Smooth muscle cell (in vitro differentiated cells): Measurements from ENCODE around the gene ABHD12. TPM values are rescaled to one million over a fixed set of nuclear protein-coding genes. Genes with fewer than 3 reads are reported as not detected.
"Not testable (repeated sequence)": the region's sequence is repeated elsewhere in the genome, so short reads cannot be mapped to it uniquely, and the experiment has no call there.

Experiments used
- DNase-seq: peaks from one replicate; lab custom pipeline; 2025; ENCODE audit not compliant: unreplicated experiment; lab: John Stamatoyannopoulos, UW
- H2AFZ ChIP-seq: fragments of 200-600 bp; sonication (generic); 2 replicates; pipeline ENCODE4 v1.6.0; 2016; ENCODE audit warnings: antibody characterized with exemption, low read depth, mild to moderate bottlenecking
- H3F3A ChIP-seq: fragments of 200-600 bp; sonication (generic); 2 replicates; pipeline ENCODE4 v1.6.0; 2017; ENCODE audit warnings: antibody characterized with exemption, low read depth
- H3K27ac ChIP-seq: fragments of 200-600 bp; sonication (generic); 2 replicates; pipeline ENCODE4 v1.5.1; 2016; ENCODE audit warnings: low read depth, mild to moderate bottlenecking
- H3K27me3 ChIP-seq: fragments of 200-600 bp; sonication (generic); 2 replicates; pipeline ENCODE4 v1.6.1; 2016; ENCODE audit warnings: low read depth, mild to moderate bottlenecking
- H3K36me3 ChIP-seq: fragments of 200-600 bp; sonication (generic); 2 replicates; pipeline ENCODE4 v1.5.1; 2016; ENCODE audit warnings: low read depth
- H3K4me1 ChIP-seq: fragments of 200-600 bp; sonication (generic); 2 replicates; pipeline ENCODE4 v1.5.1; 2016; ENCODE audit warnings: low read depth
- H3K4me2 ChIP-seq: fragments of 200-600 bp; sonication (generic); 2 replicates; pipeline ENCODE4 v1.6.0; 2016; ENCODE audit warnings: mild to moderate bottlenecking
- H3K4me3 ChIP-seq: fragments of 200-600 bp; sonication (generic); 2 replicates; pipeline ENCODE4 v1.5.1; 2016; ENCODE audit warnings: mild to moderate bottlenecking
- H3K79me2 ChIP-seq: fragments of 200-600 bp; sonication (generic); 2 replicates; pipeline ENCODE4 v1.6.0; 2016; ENCODE audit warnings: low read depth, mild to moderate bottlenecking
- H3K9ac ChIP-seq: fragments of 200-600 bp; sonication (generic); 2 replicates; pipeline ENCODE4 v1.6.0; 2016; ENCODE audit warnings: low read depth
- H3K9me3 ChIP-seq: fragments of 200-600 bp; sonication (generic); replicated peaks from 2 replicates; pipeline ENCODE4 v1.5.1; 2016; ENCODE audit warnings: low read depth
- H4K20me1 ChIP-seq: fragments of 200-600 bp; sonication (generic); 2 replicates; pipeline ENCODE4 v1.6.0; 2016; ENCODE audit warnings: low read depth
- WGBS: methylation state at CpG from one replicate; pipeline ENCODE4 v1.1.7; 2016; ENCODE audit warnings: low lambda C conversion rate; 5-methylcytosine and 5-hydroxymethylcytosine counted together
- polyA plus RNA-seq: library from polyadenylated mRNA; unstranded; fragments of >200 nt; fragmentation: Nextera tagmentation; extraction: Ambion mirVana; gene quantifications from 2 replicates; pipeline ENCODE4 v1.2.1, GENCODE V29; 2016
- total RNA-seq: library from RNA; depleted of rRNA; stranded (reverse); fragments of >200 nt; gene quantifications from 2 replicates; pipeline ENCODE4 v1.2.3, GENCODE V29; 2014
- TF ChIP-seq, protein P1 (sequence below): fragments of 200-600 bp; sonication (generic); IDR thresholded peaks from 2 replicates; pipeline ENCODE4 v1.5.1; 2017; ENCODE audit warnings: borderline replicate concordance, mild to moderate bottlenecking, antibody characterized with exemption; ENCODE audit not compliant: insufficient read depth, poor library complexity, severe bottlenecking

Gene ABHD12
- total and polyA plus RNA-seq, 2 experiments from 2014 or later, result 18.5 to 41.8 TPM

DNA sequence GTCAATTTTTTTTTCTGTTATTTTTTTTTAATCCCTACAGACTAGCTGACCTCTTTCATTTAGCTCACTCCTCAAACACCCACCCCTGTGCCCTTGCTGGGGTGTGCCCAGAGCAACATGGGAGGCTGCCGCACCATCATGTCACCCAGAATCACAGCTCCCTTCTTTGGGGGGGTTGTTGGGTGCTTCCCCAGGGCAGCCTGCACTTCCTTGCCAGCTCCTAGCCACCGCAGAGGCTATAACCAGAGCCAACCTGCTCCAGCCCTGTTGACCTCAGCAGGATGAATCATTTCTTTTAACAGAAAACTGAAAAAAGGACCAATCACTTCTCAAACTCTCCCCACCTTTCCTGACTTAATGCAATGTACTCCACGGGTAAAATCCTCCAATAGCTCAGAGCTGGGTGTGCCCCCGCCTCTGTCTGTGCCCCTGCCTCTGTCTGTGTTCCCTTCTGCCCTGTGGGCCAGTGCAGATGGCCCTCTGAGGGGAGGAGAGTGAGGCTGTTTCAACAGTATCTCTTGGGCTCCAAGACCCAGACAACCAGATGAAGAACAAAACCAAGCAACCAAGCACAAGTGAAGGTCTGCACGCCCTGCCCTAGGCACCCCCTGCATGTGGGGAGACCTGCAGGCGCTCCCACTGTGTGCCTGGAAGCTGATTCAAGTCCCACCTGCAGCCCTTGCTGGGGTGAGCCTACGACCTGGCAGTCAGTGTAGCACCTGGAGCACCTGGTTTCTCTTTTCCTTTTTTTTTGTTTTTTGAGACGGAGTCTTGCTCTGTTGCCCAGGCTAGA, 75.0 kb downstream of the ABHD12 start:
- Histone ChIP-seq H3F3A (no peaks in the 10 kb centered on the region), H3K36me3 (no peaks in the 10 kb centered on the region), H3K27me3 (no peaks in the 10 kb centered on the region), H3K27ac (no peak overlapping the region), H3K4me1 (peaks cover 3% of the 10 kb centered on the region), H3K79me2 (no peaks in the 10 kb centered on the region), H2AFZ (no peak overlapping the region), H3K4me3 (no peak overlapping the region), H3K9me3 (no peaks in the 10 kb centered on the region), H4K20me1 (peaks cover 7% of the 10 kb centered on the region), H3K9ac (no peak overlapping the region), H3K4me2 (no peak overlapping the region)
- WGBS, result 92% methylated on average over 8 of the region's 8 CpGs
- TF ChIP-seq, protein P1, sequence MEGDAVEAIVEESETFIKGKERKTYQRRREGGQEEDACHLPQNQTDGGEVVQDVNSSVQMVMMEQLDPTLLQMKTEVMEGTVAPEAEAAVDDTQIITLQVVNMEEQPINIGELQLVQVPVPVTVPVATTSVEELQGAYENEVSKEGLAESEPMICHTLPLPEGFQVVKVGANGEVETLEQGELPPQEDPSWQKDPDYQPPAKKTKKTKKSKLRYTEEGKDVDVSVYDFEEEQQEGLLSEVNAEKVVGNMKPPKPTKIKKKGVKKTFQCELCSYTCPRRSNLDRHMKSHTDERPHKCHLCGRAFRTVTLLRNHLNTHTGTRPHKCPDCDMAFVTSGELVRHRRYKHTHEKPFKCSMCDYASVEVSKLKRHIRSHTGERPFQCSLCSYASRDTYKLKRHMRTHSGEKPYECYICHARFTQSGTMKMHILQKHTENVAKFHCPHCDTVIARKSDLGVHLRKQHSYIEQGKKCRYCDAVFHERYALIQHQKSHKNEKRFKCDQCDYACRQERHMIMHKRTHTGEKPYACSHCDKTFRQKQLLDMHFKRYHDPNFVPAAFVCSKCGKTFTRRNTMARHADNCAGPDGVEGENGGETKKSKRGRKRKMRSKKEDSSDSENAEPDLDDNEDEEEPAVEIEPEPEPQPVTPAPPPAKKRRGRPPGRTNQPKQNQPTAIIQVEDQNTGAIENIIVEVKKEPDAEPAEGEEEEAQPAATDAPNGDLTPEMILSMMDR, result no peak
- DNase-seq, result no peak

DNA sequence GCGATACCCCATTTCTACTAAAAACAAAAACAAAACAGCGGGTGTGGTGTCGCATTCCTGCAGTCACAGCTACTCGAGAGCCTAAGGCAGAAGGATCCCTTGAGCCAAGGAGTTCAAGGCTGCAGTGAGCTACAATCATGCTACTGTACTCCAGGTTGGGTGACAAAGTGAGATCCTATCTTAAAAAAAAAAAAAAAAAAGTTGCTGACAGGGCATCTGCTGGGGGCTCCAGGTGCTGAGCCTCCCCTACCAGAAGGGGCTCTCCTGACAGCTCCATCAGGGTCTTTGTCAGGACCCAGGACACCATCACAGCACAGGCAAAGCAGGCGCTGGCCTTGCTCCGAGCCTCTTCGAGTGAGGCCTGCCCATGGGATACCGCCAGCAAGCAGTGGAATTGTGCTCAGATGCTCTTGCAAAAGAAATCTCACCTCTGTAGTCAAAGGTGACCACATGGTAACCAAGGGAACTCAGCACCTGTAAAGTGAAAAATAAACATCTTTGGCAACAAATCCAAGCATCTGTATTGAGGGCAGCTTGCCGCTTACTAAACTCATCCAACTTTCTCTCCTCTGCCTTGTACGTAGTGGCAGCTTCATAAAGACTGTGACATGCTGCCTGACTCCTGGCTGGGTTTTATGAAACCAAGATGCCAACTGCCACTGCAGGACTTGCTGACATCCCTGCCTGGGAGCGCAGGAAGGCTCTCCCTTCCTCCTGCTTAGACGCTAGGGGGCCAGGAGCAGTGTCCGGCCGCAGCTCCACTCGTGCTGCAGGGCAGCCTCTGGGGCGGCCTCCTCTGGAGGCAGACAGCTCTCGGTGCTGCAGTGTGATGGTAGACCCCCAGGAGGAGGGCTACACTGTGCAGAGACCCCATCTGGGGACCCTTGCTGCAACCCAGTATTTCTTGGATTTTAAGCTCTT, 75.9 kb downstream of the ABHD12 start:
- Histone ChIP-seq H3K9ac (no peak overlapping the region), H2AFZ (no peak overlapping the region), H4K20me1 (peaks cover 7% of the 10 kb centered on the region), H3K79me2 (no peaks in the 10 kb centered on the region), H3K4me2 (no peak overlapping the region), H3K27me3 (no peaks in the 10 kb centered on the region), H3K9me3 (no peaks in the 10 kb centered on the region), H3K27ac (no peak overlapping the region), H3K4me1 (peaks cover 3% of the 10 kb centered on the region), H3K4me3 (no peak overlapping the region), H3K36me3 (no peaks in the 10 kb centered on the region), H3F3A (no peaks in the 10 kb centered on the region)
- TF ChIP-seq, protein P1, result no peak
- no peak for DNase-seq
- 92% methylated on average over 17 of the region's 17 CpGs for WGBS

DNA sequence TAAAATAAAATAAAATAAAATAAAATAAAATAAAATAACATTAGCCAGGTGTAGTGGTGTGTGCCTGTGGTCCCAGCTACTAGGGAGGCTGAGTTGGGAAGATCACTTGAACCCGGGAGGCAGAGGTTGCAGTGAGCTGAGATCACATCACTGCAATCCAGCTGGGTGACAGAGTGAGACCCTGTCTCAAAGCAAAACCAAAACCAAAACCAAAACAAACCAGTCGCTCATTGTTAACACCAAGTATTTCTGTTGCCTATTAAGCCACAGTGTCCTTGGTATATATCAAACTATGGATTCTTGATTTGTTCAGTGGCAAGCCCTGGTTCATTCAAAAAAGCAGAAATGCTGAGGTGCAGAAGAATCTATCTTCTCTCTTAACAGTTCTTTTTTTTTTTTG, 77.0 kb downstream of the ABHD12 start:
- WGBS, result 96% methylated on average over 2 of the region's 2 CpGs
- Histone ChIP-seq H3K27ac (no peak overlapping the region), H3K36me3 (no peaks in the 10 kb centered on the region), H3K9me3 (no peaks in the 10 kb centered on the region), H3K4me3 (no peak overlapping the region), H3F3A (no peaks in the 10 kb centered on the region), H3K27me3 (no peaks in the 10 kb centered on the region), H2AFZ (no peak overlapping the region), H3K4me1 (peaks cover 3% of the 10 kb centered on the region), H3K9ac (no peak overlapping the region), H3K79me2 (no peaks in the 10 kb centered on the region), H3K4me2 (no peak overlapping the region), H4K20me1 (peaks cover under 1% of the 10 kb centered on the region)
- DNase-seq, result no peak
- TF ChIP-seq, protein P1, result no peak

DNA sequence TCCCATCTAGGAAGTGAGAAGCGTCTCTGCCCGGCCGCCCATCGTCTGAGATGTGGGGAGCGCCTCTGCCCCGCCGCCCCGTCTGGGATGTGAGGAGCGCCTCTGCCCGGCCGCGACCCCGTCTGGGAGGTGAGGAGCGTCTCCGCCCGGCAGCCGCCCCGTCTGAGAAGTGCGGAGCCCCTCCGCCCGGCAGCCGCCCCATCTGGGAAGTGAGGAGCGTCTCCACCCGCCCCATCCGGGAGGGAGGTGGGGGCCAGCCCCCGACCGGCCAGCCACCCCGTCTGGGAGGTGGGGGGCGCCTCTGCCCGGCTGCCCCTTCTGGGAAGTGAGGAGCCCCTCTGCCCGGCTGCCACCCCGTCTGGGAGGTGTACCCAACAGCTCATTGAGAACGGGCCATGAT, 77.9 kb downstream of the ABHD12 start:
- not testable (repeated sequence) for DNase-seq, H3K9ac ChIP-seq

More for the DNA sequence above, 77.9 kb downstream of the ABHD12 start:
- H3K4me1 ChIP-seq, H3K79me2 ChIP-seq, H3K4me3 ChIP-seq, H3K9me3 ChIP-seq, H4K20me1 ChIP-seq, H3K36me3 ChIP-seq, H3K27ac ChIP-seq, H3F3A ChIP-seq, H2AFZ ChIP-seq, H3K4me2 ChIP-seq, H3K27me3 ChIP-seq: not testable (repeated sequence)
- no CpG with 5 or more reads among the region's 33 CpGs for WGBS
